ENCODE results near the gene RRM2.

RRM2 gene

GRCh38 chr2:10122500-10123280 lies at the start of gene RRM2:
Gene RRM2 (plus strand): TSS chr2:10122739. CDS start chr2:10122799, 60 bp downstream.
- DNase-seq (ENCODE audit: low read depth) = peak; percentile 47
- peak within 1 kb of the TSS; percentile 71 for H3K4me3 ChIP-seq (ENCODE audit: low read depth, low read length)

GRCh38 chr2:10073706-10074105 lies 48.8 kb upstream of the RRM2 start:
- no peak overlapping the region for H3K4me3 ChIP-seq (ENCODE audit: low read depth, low read length)
- DNase-seq (ENCODE audit: low read depth) = no peak

GRCh38 chr2:10075101-10075500 lies 47.4 kb upstream of the RRM2 start:
- H3K4me3 ChIP-seq (ENCODE audit: low read depth, low read length) = no peak overlapping the region
- DNase-seq (ENCODE audit: low read depth) = no peak

- no peak overlapping the region for H3K4me3 ChIP-seq (ENCODE audit: low read depth, low read length)
- no peak for DNase-seq (ENCODE audit: low read depth)
These were observed 46.8 kb upstream of the RRM2 start for GRCh38 chr2:10075571-10076209.

GRCh38 chr2:10076511-10076910 lies 46.0 kb upstream of the RRM2 start:
- DNase-seq (ENCODE audit: low read depth) = no peak
- no peak overlapping the region for H3K4me3 ChIP-seq (ENCODE audit: low read depth, low read length)

GRCh38 chr2:10076988-10077527 lies 45.5 kb upstream of the RRM2 start:
- no peak overlapping the region for H3K4me3 ChIP-seq (ENCODE audit: low read depth, low read length)
- no peak for DNase-seq (ENCODE audit: low read depth)

- DNase-seq (ENCODE audit: low read depth) = no peak
- no peak overlapping the region for H3K4me3 ChIP-seq (ENCODE audit: low read depth, low read length)
These were observed 44.5 kb upstream of the RRM2 start for GRCh38 chr2:10078001-10078400.

- no peak for DNase-seq (ENCODE audit: low read depth)
- peak overlapping the region; percentile 44 for H3K4me3 ChIP-seq (ENCODE audit: low read depth, low read length)
These were observed 43.8 kb upstream of the RRM2 start for GRCh38 chr2:10078704-10079265.

GRCh38 chr2:10079266-10079869 lies 43.2 kb upstream of the RRM2 start:
- DNase-seq (ENCODE audit: low read depth) = peak; percentile 29
- peak overlapping the region; percentile 44 for H3K4me3 ChIP-seq (ENCODE audit: low read depth, low read length)

GRCh38 chr2:10079870-10080535 lies 42.5 kb upstream of the RRM2 start, which contains the start of gene CYS1:
Gene CYS1 (minus strand): TSS chr2:10080411. CDS start chr2:10080223, 188 bp downstream.
- peak within 1 kb of the TSS; percentile 44 for H3K4me3 ChIP-seq (ENCODE audit: low read depth, low read length)
- no peak for DNase-seq (ENCODE audit: low read depth)

GRCh38 chr2:10080536-10081304 lies 41.8 kb upstream of the RRM2 start:
- no peak for DNase-seq (ENCODE audit: low read depth)
- H3K4me3 ChIP-seq (ENCODE audit: low read depth, low read length) = peak overlapping the region; percentile 8

GRCh38 chr2:10083046-10083445 lies 39.5 kb upstream of the RRM2 start:
- no peak for DNase-seq (ENCODE audit: low read depth)
- H3K4me3 ChIP-seq (ENCODE audit: low read depth, low read length) = no peak overlapping the region

GRCh38 chr2:10083692-10084211 lies 38.8 kb upstream of the RRM2 start:
- no peak for DNase-seq (ENCODE audit: low read depth)
- no peak overlapping the region for H3K4me3 ChIP-seq (ENCODE audit: low read depth, low read length)

GRCh38 chr2:10084223-10084865 lies 38.2 kb upstream of the RRM2 start:
- H3K4me3 ChIP-seq (ENCODE audit: low read depth, low read length) = no peak overlapping the region
- no peak for DNase-seq (ENCODE audit: low read depth)

GRCh38 chr2:10085043-10085667 lies 37.4 kb upstream of the RRM2 start:
- H3K4me3 ChIP-seq (ENCODE audit: low read depth, low read length) = no peak overlapping the region
- no peak for DNase-seq (ENCODE audit: low read depth)

- no peak overlapping the region for H3K4me3 ChIP-seq (ENCODE audit: low read depth, low read length)
- DNase-seq (ENCODE audit: low read depth) = no peak
These were observed 36.9 kb upstream of the RRM2 start for GRCh38 chr2:10085668-10086059.

- no peak for DNase-seq (ENCODE audit: low read depth)
- no peak overlapping the region for H3K4me3 ChIP-seq (ENCODE audit: low read depth, low read length)
These were observed 35.6 kb upstream of the RRM2 start for GRCh38 chr2:10086950-10087349.

GRCh38 chr2:10087360-10087759 lies 35.2 kb upstream of the RRM2 start:
- no peak overlapping the region for H3K4me3 ChIP-seq (ENCODE audit: low read depth, low read length)
- no peak for DNase-seq (ENCODE audit: low read depth)
